OCI-LY1 (cell line): ENCODE measurements around the gene LARGE2.

ENCODE experiments used
- CTCF ChIP-seq: fragments of 200-600 bp; sonication (generic), shearing (Covaris generic); IDR thresholded peaks from 2 replicates; pipeline ENCODE4 v1.5.1; 2017; ENCODE audit warnings: mild to moderate bottlenecking, antibody characterized with exemption, low read length, moderate library complexity, mixed read lengths
- EZH2 ChIP-seq: fragments of 200-600 bp; sonication (generic), shearing (Covaris generic); IDR thresholded peaks from 2 replicates; pipeline ENCODE4 v1.8.0; 2017; ENCODE audit warnings: borderline replicate concordance, mixed run types, mild to moderate bottlenecking, antibody characterized with exemption, low read length, moderate library complexity, mixed read lengths

- no peak for TF ChIP-seq CTCF
- TF ChIP-seq EZH2: no peak
Measured at GRCh38 chr11:45924927-45925326, 2.5 kb downstream of the LARGE2 start.
